GM19240 (cell line): Measurements from ENCODE around the gene PTPRG.

Source experiments
- DNase-seq: peaks from one replicate; pipeline ENCODE4 v3.0.0; 2011; ENCODE audit warnings: low spot score; ENCODE audit not compliant: insufficient read length

PTPRG gene

GRCh38 chr3:61857297-61857696, 295.9 kb downstream of the PTPRG start:
- no peak for DNase-seq

DNA sequence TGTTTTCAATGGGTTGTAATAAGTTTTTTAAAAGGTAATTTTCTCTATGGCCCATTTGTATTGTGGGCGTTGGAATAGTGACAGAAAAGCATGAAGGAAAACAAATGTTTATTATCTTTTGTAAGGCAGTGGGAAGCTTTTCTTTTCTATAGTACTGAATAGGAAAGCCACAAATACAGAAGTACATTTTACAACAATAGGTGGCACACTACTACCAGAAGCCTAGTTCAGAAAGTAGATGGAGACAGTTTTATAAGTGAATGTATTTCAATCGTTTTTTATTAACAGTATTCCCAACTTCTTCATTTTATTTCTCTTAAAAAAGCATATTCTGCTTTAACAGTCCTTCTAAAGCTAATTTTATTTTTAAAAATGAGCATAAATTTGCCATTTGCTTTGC, 296.7 kb downstream of the PTPRG start:
- no peak for DNase-seq

DNA sequence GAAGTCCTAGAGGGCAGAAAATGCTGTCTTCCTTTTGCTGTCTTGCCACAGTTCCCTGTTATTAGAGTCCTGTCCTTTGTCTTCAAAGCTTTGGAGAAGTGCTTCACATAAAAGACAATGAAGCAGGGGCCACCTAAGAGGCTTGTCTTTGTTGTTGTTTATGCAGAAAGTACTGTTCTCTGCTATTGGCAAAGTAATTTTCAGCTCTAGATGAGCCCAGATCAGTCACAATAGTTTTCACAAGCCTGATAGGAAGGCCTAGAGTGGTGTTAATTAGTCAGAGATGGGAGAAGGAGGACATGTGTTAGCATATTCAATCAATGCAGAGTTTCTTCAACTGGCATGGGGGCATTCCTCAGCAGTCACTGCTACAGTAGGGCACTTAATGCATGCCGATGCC, 300.0 kb downstream of the PTPRG start:
- no peak for DNase-seq

- no peak for DNase-seq
Observed at GRCh38 chr3:61862614-61863289, 301.4 kb downstream of the PTPRG start.

- DNase-seq, result no peak
Observed at GRCh38 chr3:61863579-61863978, 302.2 kb downstream of the PTPRG start.

DNA sequence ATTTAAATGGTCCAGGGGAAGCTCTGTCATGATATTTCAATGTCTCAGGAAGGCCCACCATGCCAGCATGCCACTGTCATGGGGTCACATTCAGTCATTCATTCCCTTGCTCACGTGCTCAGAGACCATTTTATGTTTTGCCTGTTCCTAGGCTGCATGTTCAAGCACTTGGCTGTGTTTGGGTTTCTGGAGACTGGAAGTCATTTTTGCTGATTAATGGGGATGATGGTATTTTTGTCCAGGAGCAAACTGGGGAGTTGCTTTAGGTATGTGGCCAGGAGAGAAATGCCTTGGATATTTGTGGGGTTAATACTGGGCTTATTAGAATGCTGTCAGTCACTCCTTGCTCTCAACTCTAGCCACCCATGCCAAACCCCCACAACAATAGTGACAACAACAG, 303.5 kb downstream of the PTPRG start:
- DNase-seq, result no peak

- DNase-seq, result no peak
Observed at GRCh38 chr3:61865466-61866152, 304.2 kb downstream of the PTPRG start.

GRCh38 chr3:61866153-61866542, 304.8 kb downstream of the PTPRG start:
- no peak for DNase-seq

- DNase-seq, result no peak
Observed at GRCh38 chr3:61866961-61867461, 305.6 kb downstream of the PTPRG start.

- DNase-seq, result no peak
Observed at GRCh38 chr3:61868499-61868898, 307.1 kb downstream of the PTPRG start.

DNA sequence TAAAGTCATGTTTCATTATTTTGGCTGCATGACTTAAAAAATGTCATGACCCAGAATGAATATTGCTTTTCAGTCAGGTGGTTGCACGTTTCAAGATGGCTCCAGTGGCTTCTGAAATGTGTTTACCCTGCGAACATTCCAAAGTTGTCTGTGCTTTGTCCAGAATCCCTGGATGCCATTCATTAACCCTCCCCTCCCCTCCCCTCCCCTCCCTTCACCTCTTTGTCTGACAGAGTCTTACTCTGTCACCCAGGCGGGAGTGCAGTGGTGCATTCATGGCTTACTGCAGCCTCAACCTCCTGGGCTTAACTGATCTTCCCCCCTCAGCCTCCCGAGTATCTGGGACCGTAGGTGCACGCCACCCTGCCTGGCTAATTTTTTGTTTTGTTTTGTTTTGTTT, 308.0 kb downstream of the PTPRG start:
- no peak for DNase-seq

DNA sequence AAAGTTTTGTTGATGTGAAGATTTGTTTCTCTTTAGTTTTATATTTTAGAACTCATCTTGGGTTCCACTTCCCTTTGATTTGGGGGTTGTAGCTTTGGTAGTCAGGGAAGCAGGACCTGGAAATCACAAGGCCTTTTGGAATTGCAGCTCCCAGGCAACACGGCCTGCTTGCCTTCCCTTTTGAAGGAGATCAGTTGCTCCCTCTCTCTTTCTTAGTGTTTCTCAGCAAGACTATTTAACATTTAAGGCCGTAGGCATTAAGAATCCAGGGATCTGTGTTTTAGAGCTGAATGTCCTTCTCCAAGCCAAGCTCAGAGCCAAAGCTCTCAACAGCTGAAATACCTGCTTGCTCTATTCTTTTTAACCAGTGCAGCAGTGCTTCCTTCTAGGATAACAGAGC, 310.3 kb downstream of the PTPRG start:
- DNase-seq, result no peak

DNA sequence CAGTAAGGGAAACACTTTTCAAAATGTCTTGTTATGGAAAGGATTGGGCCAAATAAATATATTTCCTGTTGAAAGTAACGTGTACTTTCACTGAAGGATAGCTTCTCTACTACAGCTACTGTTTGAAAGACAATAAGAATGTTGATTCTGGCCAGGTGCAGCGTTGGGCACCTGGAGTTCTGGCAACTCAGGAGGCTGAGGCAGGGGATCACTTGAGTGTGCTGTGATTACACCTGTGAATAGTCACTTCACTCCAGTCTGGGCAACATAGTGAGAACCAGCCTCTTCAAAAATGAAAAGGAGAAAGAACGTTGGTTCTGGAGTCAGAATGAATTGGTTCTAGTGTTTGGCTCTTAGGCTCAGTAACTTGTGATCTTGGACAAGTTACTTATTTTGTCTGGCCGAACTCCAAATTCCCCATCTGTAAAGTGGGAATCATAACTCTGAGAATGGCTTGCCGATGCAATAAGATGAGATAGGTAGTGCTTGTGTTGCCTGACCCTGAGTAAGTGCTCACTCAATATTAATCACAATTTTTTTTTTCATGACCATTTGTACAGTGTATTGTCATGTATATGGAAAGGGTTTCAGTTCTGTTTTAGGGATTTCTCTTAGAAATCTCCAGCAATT, 310.8 kb downstream of the PTPRG start:
- no peak for DNase-seq

- DNase-seq, result no peak
Observed at GRCh38 chr3:61875046-61875844, 313.9 kb downstream of the PTPRG start.

- no peak for DNase-seq
Observed at GRCh38 chr3:61875976-61876671, 314.8 kb downstream of the PTPRG start.

GRCh38 chr3:61876797-61877196, 315.4 kb downstream of the PTPRG start:
- DNase-seq, result no peak

DNA sequence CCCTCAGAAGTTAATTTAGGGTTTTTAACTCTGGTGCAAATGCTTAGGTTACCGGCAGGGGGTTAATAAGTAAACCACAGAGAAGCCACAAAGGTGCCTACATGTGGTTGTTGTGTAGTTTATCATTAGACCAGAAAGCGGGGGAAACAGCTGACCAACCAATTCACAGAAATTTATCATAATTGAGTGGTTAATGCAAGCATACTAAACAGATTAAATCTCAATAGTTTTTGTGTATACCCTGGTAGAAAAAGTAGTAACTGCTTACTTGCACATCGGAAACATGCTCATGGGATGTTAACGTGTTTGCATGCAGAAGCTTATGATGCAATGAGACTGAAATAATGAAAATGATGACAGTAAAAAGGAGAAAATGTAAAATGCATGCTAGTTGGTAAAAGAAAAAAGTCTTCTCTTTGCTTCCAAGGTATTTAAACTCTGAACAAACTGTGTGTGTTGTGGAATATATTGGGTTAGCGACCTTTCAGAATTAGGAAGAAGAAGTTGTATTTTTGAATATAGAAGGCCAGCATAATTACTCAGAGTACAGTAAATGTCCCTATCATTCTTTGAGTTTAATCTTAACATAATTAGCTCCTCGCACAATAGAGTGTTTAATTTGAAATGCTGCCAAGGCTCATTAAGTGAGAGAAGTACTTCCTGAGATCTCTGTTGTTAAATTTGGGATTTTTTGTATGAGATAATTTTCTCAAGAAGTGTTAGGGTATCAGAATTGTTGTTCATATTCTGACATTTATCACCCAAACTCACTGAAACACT, 316.2 kb downstream of the PTPRG start:
- peak; percentile 11 for DNase-seq

DNA sequence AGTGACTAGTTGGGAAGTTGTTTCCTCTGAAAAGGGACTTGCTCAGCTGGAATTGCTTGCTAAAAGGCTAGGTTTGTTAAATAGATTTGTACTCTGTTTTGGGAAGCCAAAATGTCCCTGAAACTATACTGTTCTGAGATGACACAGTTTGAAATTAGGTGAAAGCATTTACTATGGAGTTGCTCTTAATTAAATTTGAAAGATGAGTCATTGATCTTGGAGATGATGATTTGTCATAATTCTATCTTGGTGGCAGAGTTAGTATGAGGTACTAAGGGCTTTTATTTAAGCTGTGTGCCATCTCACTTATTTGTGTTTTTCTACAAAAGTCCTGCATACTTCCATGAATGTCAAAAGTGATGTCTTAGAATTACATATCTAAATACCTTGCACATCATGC, 320.9 kb downstream of the PTPRG start:
- no peak for DNase-seq

- DNase-seq, result no peak
Observed at GRCh38 chr3:61884794-61885193, 323.4 kb downstream of the PTPRG start.

DNA sequence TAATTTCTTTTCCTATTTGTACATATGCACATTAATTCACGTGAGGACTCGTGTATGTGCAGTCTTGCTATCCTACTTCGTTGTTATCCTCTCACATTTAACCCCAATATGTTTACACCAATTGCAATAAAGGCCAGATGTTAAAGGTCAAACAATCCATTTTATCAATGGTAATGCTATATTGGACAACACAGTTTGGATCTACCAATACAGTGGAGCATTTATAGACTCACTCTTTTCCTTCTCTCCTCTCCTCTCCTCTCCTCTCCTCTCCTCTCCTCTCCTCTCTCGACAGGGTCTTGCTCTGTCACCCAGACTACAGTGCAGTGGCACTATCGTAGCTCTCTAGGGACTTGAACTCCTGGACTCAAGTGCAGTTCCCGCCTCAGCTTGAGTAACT, 324.0 kb downstream of the PTPRG start:
- no peak for DNase-seq
